Cardiac muscle cell (in vitro differentiated cells and primary cell): Measurements from ENCODE around the gene LRRC8C. TPM values are rescaled to one million over a fixed set of nuclear protein-coding genes. Genes with fewer than 3 reads are reported as not detected.
A peak's percentile ranks its signal among the peaks of the same experiment; 100 is the strongest.

Experiments
- DNase-seq, 2 donors: peaks; one replicate each; pipeline versions ENCODE4 v3.0.0 to v3.0.0-alpha.2; 2010 to 2017; ENCODE audit warnings: low read depth in 1 of 2, low spot score in 1 of 2
- H3K27ac ChIP-seq: fragments of 200-600 bp; sonication (generic); 2 replicates; pipeline ENCODE4 v1.5.1; 2016
- H3K27me3 ChIP-seq: fragments of 200-600 bp; sonication (generic); 2 replicates; pipeline ENCODE4 v1.6.0; 2016; ENCODE audit warnings: control low read depth
- H3K36me3 ChIP-seq: fragments of 200-600 bp; sonication (generic); 2 replicates; pipeline ENCODE4 v1.5.1; 2016; ENCODE audit warnings: control low read depth
- H3K4me1 ChIP-seq: fragments of 200-600 bp; sonication (generic); 2 replicates; pipeline ENCODE4 v1.8.1; 2017; ENCODE audit warnings: low read depth, mild to moderate bottlenecking, mixed run types
- H3K4me3 ChIP-seq: fragments of 200-600 bp; sonication (generic); 2 replicates; pipeline ENCODE4 v1.5.1; 2016; ENCODE audit warnings: mild to moderate bottlenecking
- H3K9me3 ChIP-seq: fragments of 200-600 bp; sonication (generic); 2 replicates; pipeline ENCODE4 v1.5.1; 2017; ENCODE audit warnings: low read depth, mild to moderate bottlenecking, control low read depth
- polyA plus RNA-seq: library from polyadenylated mRNA; unstranded; fragments of >200 nt; fragmentation: Nextera tagmentation; extraction: Ambion mirVana; gene quantifications from 2 replicates; pipeline ENCODE4 v1.2.1, GENCODE V29; 2016
- total RNA-seq: library from RNA; depleted of rRNA; stranded (reverse); fragments of >200 nt; gene quantifications from 2 replicates; pipeline ENCODE4 v1.2.3, GENCODE V29; 2016
- TF ChIP-seq, protein P1 (sequence below): IDR thresholded peaks from 2 replicates; pipeline ENCODE4 v1.5.1; 2012; ENCODE audit warnings: low read depth, mild to moderate bottlenecking, low read length

Gene LRRC8C
- total and polyA plus RNA-seq, 2 experiments from 2014 or later: 2.3 to 4.3 TPM

DNA sequence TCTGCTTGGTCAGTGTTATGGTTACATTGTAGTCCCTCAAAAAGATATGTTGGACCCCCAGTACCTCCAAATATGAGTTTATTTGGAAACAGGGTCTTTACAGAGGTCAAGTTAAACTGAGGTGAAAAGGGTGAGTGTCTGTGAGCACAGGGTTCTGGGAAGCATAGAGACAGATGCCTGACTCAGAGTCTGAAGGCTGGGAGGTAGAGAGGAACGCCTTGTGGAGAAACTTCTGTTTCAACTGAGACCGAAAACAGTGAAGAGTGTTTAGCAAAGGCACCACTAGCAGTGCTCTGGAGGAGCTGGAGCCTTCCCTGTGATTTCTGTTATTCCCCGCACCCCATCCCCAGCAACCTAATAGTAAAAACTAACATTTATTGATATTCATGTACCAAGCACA lies 122.7 kb downstream of the LRRC8C start:
- no peaks in the 10 kb centered on the region for H3K27me3 ChIP-seq
- H3K36me3 ChIP-seq: no peaks in the 10 kb centered on the region
- no peak for DNase-seq
- no peak overlapping the region for H3K27ac ChIP-seq
- TF ChIP-seq, protein P1, sequence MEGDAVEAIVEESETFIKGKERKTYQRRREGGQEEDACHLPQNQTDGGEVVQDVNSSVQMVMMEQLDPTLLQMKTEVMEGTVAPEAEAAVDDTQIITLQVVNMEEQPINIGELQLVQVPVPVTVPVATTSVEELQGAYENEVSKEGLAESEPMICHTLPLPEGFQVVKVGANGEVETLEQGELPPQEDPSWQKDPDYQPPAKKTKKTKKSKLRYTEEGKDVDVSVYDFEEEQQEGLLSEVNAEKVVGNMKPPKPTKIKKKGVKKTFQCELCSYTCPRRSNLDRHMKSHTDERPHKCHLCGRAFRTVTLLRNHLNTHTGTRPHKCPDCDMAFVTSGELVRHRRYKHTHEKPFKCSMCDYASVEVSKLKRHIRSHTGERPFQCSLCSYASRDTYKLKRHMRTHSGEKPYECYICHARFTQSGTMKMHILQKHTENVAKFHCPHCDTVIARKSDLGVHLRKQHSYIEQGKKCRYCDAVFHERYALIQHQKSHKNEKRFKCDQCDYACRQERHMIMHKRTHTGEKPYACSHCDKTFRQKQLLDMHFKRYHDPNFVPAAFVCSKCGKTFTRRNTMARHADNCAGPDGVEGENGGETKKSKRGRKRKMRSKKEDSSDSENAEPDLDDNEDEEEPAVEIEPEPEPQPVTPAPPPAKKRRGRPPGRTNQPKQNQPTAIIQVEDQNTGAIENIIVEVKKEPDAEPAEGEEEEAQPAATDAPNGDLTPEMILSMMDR: no peak
- H3K9me3 ChIP-seq: no peaks in the 10 kb centered on the region
- H3K4me1 ChIP-seq: no peaks in the 10 kb centered on the region
- H3K4me3 ChIP-seq: no peak overlapping the region

DNA sequence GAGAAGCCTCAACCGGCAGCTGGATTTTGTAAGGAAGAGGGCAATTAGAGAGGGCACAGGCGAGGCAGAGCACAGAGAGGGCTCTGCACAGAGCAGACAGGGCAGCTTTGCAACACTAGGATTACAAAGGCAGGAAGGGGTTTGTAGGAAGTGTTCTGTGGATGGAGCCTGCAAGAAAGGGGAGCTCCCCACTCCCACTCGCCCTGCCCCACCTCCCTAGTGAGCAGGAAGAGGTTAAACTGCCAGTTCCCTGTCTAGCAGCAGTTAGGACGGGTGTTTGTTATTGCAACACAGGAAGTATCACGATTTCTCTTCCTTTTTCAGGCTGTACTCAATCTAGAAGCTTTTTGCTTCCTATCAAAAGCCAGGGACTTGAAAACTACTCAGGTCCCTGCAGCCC lies 124.6 kb downstream of the LRRC8C start:
- H3K4me1 ChIP-seq: no peaks in the 10 kb centered on the region
- H3K27ac ChIP-seq: no peak overlapping the region
- no peak overlapping the region for H3K4me3 ChIP-seq
- no peaks in the 10 kb centered on the region for H3K36me3 ChIP-seq
- TF ChIP-seq, protein P1: no peak
- DNase-seq: peak in 1 of 2 donors; percentile 72
- H3K27me3 ChIP-seq: no peaks in the 10 kb centered on the region
- H3K9me3 ChIP-seq: no peaks in the 10 kb centered on the region

DNA sequence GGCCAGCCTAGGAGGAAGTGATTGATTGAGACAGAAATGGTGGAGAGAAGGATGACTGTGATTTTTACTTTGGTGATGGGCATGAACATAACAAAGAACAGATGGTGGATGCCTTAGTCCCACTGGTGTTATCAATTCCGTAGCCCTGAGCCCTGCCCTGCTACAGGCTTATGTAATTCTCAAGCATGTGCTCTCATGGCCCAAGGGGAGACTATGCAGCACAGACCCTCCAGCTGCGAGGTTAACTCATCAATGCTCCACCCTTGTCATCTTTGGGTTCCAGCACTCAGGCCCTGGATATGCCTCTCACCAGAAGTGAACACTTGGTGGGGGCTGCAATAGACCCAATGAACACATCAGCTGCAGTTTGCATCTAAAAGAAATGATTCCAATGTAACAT lies 125.2 kb downstream of the LRRC8C start:
- Histone ChIP-seq H3K27me3 (no peaks in the 10 kb centered on the region), H3K4me3 (no peak overlapping the region), H3K9me3 (no peaks in the 10 kb centered on the region), H3K27ac (no peak overlapping the region), H3K4me1 (no peaks in the 10 kb centered on the region), H3K36me3 (no peaks in the 10 kb centered on the region)
- no peak for DNase-seq
- TF ChIP-seq, protein P1: no peak

DNA sequence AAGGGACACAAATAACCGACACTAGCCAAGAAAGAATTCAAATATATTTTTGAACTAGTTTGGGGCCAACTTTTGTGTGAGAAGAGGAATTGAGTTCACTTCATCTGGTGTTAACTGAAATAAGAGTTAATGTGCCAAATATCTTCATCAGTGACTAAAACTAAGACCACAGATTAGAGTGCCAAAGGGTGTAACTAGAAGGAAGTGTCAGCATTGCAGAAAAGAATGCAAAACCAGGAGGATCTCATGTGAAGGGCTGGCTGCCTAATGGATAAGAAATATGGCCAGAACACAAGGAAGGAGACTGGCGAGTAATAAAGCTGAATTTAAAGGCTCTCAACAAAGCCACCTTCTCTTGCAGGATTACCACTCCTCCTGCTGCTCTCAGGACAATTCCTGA lies 126.1 kb downstream of the LRRC8C start:
- Histone ChIP-seq H3K4me3 (no peak overlapping the region), H3K27ac (no peak overlapping the region), H3K27me3 (peaks cover 6% of the 10 kb centered on the region), H3K36me3 (no peaks in the 10 kb centered on the region), H3K4me1 (peaks cover 6% of the 10 kb centered on the region), H3K9me3 (no peaks in the 10 kb centered on the region)
- peak in 1 of 2 donors; percentile 60 for DNase-seq
- TF ChIP-seq, protein P1: no peak

DNA sequence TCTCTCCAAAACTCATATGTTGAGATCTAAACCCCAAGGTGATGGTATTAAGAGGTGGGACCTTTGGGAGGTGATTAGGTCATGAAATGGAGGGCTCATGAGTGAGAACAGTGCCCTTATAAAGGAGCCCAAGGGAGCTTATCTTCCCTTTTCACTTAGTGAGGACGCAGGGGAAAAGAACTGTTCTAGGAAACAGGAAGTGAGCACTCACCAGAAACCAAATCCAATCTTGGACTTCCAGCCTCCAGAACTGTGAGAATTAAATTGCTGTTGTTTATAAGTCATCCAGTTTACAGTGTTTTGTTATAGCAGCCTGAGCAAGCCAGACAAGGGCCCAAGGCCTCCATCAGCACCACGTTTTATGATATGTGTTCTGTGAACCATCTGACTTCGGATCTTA lies 127.6 kb downstream of the LRRC8C start:
- no peak overlapping the region for H3K27ac ChIP-seq
- H3K4me3 ChIP-seq: no peak overlapping the region
- peaks cover 6% of the 10 kb centered on the region for H3K27me3 ChIP-seq
- DNase-seq: no peak
- H3K9me3 ChIP-seq: no peaks in the 10 kb centered on the region
- TF ChIP-seq, protein P1: no peak
- no peaks in the 10 kb centered on the region for H3K36me3 ChIP-seq
- peaks cover 6% of the 10 kb centered on the region for H3K4me1 ChIP-seq

DNA sequence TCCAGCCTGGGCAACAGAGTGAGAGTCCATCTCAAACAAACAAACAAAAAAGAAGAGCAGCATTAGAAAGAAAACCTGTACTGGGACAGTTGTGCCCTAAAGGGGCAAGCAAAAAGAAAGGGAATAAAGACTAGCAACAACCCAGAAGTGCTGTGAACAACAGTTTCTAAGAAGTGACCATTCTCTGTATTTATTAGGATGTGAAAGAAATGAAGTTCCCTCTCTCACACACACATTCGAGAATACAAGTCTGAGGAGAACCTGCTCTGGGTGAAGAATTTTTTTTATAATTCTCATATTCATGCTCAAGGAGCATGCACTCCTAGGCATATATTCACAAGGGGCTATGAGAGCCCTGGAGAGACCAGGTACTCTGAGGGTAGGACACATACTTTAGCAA lies 128.4 kb downstream of the LRRC8C start:
- H3K4me1 ChIP-seq: peaks cover 6% of the 10 kb centered on the region
- TF ChIP-seq, protein P1: no peak
- no peak for DNase-seq
- H3K9me3 ChIP-seq: no peaks in the 10 kb centered on the region
- no peak overlapping the region for H3K27ac ChIP-seq
- H3K27me3 ChIP-seq: peaks cover 8% of the 10 kb centered on the region
- H3K4me3 ChIP-seq: no peak overlapping the region
- no peaks in the 10 kb centered on the region for H3K36me3 ChIP-seq
